Spleen (tissue), 11 donors: ENCODE data around the gene SPEM2. TPM values are rescaled to one million over a fixed set of nuclear protein-coding genes. Genes with fewer than 3 reads are reported as not detected.
"Not testable (repeated sequence)": the region's sequence is repeated elsewhere in the genome, so short reads cannot be mapped to it uniquely, and the experiment has no call there.

Experiments
- DNase-seq: peaks from one replicate; pipeline ENCODE4 v3.0.0-alpha.2; 2020
- H3K27ac ChIP-seq, 8 donors: fragments of 200-600 bp; sonication (generic) in 7 of 8; 1 replicate in 4 of 8; 2 replicates in 4 of 8; pipeline versions ENCODE4 v1.5.0 to v1.8.0; 2016 to 2021; ENCODE audit warnings: inconsistent platforms in 4 of 8, mild to moderate bottlenecking in 4 of 8, moderate library complexity in 1 of 8
- H3K27me3 ChIP-seq, 7 donors: fragments of 200-600 bp; sonication (generic) in 6 of 7; replicated peaks in 1 of 7; 1 replicate in 4 of 7; 2 replicates in 3 of 7; pipeline versions ENCODE4 v1.5.0 to v1.8.0; 2016 to 2021; ENCODE audit warnings: inconsistent platforms in 3 of 7, mild to moderate bottlenecking in 1 of 7
- H3K36me3 ChIP-seq, 6 donors: fragments of 200-600 bp; sonication (generic) in 5 of 6; 1 replicate in 4 of 6; 2 replicates in 2 of 6; pipeline versions ENCODE4 v1.5.0 to v1.8.0; 2016 to 2021; ENCODE audit warnings: inconsistent platforms in 2 of 6
- H3K4me1 ChIP-seq, 6 donors: fragments of 200-600 bp; sonication (generic) in 5 of 6; 1 replicate in 3 of 6; 2 replicates in 3 of 6; pipeline versions ENCODE4 v1.5.0 to v1.8.0; 2016 to 2021; ENCODE audit warnings: inconsistent platforms in 3 of 6
- H3K4me3 ChIP-seq, 8 donors: fragments of 200-600 bp; sonication (generic) in 7 of 8; 1 replicate in 4 of 8; 2 replicates in 4 of 8; pipeline versions ENCODE4 v1.5.0 to v1.8.0; 2016 to 2021; ENCODE audit warnings: inconsistent platforms in 4 of 8, mild to moderate bottlenecking in 4 of 8, moderate library complexity in 2 of 8
- H3K9me3 ChIP-seq, 8 donors: fragments of 200-600 bp; sonication (generic) in 7 of 8; 1 replicate in 4 of 8; 2 replicates in 4 of 8; pipeline versions ENCODE4 v1.5.0 to v1.8.0; 2016 to 2021; ENCODE audit warnings: inconsistent platforms in 4 of 8
- CTCF ChIP-seq, 11 experiments: fragments of 200-600 bp in 7 of 11; fragments of 450-650 bp in 4 of 11; sonication (generic) in 4 of 11; IDR thresholded peaks in 8 of 11; conservative IDR thresholded peaks in 3 of 11; 1 replicate in 7 of 11; 2 replicates in 4 of 11; pipeline versions ENCODE4 v1.4.0 to v1.8.0; 2016 to 2021; ENCODE audit warnings: antibody characterized with exemption in 11 of 11, inconsistent platforms in 4 of 11, mild to moderate bottlenecking in 1 of 11
- POLR2A ChIP-seq, 3 donors: fragments of 450-650 bp; IDR thresholded peaks; one replicate each; pipeline ENCODE4 v1.5.1; 2017; ENCODE audit warnings: antibody characterized with exemption in 3 of 3, mild to moderate bottlenecking in 1 of 3
- POLR2AphosphoS5 ChIP-seq, 3 donors: sonication (generic); formaldehyde crosslinking; IDR thresholded peaks; one replicate each; pipeline ENCODE4 v1.5.1; 2017; ENCODE audit warnings: antibody characterized with exemption in 3 of 3
- WGBS, 5 donors: extraction: QIAGEN DNeasy Blood & Tissue Kit in 3 of 5; methylation state at CpG; one replicate each; pipeline versions ENCODE4 v1.1.5 to v1.1.7; 2013 to 2018; 5-methylcytosine and 5-hydroxymethylcytosine counted together
- intact Hi-C: fragments of 100-400 bp; cut with DNase I; formaldehyde crosslinking; loops from one replicate; pipeline ENCODE4 v1.15.0; 2023; ENCODE audit warnings: low total_unique reads
- polyA plus RNA-seq, 3 donors: library from polyadenylated mRNA; stranded (reverse); fragments of 200-250 nt; gene quantifications; one replicate each; pipeline ENCODE4 v1.2.1, GENCODE V29; 2013
- total RNA-seq, 7 donors: library from RNA; depleted of rRNA in 3 of 7; stranded (reverse); fragments of >200 nt in 3 of 7; fragmentation: NEBNext Ultra II Directional in 4 of 7; extraction: Animal tissue kit (Norgen Biotek cat#: 25700) in 4 of 7; gene quantifications; one replicate each; pipeline versions ENCODE4 v1.1.0 to v1.2.1, GENCODE V29; 2016 to 2021
- donor health status: healthy with polysubstance abuse.
- donor health status: DM: no; HTN: no; CAD: no; lungs with moderate emphysema.
- donor health status: DM: no; HTN: no; CAD: no.
- donor health status: Bipolar disorder and iron deficiency.
- donor health status: healthy.
- donor health status: DM: no; HTN: no; CAD: no.
- donor health status: DM: yes; HTN: yes; CAD: no.

Gene SPEM2
- total and polyA plus RNA-seq, 10 donors = not detected

GRCh38 chr17:7468804-7469389, 43.5 kb downstream of the SPEM2 start:
- peaks cover 0 to 48% (median 18%) of the 10 kb centered on the region in 6 donors for H3K36me3 ChIP-seq
- intact Hi-C loops = no loop called here
- no peak for TF ChIP-seq CTCF (IDR thresholded peaks at IDR 0.05 in 8 of 11, conservative IDR thresholded peaks at IDR 0.05 in 3 of 11)
- no peak for TF ChIP-seq POLR2AphosphoS5 (IDR thresholded peaks at IDR 0.05)
- no peak for TF ChIP-seq POLR2A (IDR thresholded peaks at IDR 0.05)
- no peaks in the 10 kb centered on the region for H3K9me3 ChIP-seq
- no peaks in the 10 kb centered on the region for H3K27me3 ChIP-seq
- H3K4me3 ChIP-seq = no peak overlapping the region
- peak overlapping the region in 1 of 8 donors; percentile 21 for H3K27ac ChIP-seq
- peaks cover 21 to 86% (median 53%) of the 10 kb centered on the region in 6 donors for H3K4me1 ChIP-seq
- WGBS, 5 donors = 79 to 91% (median 84%) methylated on average over 12 of the region's 12 CpGs
- no peak for DNase-seq

GRCh38 chr17:7469843-7470242, 44.4 kb downstream of the SPEM2 start:
- peaks cover 22 to 94% (median 57%) of the 10 kb centered on the region in 6 donors for H3K4me1 ChIP-seq
- DNase-seq, intact Hi-C loops, H3K4me3 ChIP-seq, H3K27ac ChIP-seq, H3K27me3 ChIP-seq, H3K9me3 ChIP-seq: not testable (repeated sequence)
- H3K36me3 ChIP-seq = peaks cover 0 to 47% (median 11%) of the 10 kb centered on the region in 6 donors
- 85 to 96% (median 91%) methylated on average over 12 of the region's 12 CpGs for WGBS, 5 donors

- intact Hi-C loops, H3K4me3 ChIP-seq, DNase-seq, H3K9me3 ChIP-seq, H3K27me3 ChIP-seq: not testable (repeated sequence)
- H3K36me3 ChIP-seq = peaks cover 0 to 41% (median 7%) of the 10 kb centered on the region in 6 donors
- WGBS, 5 donors = 83 to 91% (median 86%) methylated on average over 8 of the region's 8 CpGs
- peak overlapping the region in 2 of 8 donors; percentile 54 to 68 for H3K27ac ChIP-seq
- peaks cover 29 to 98% (median 62%) of the 10 kb centered on the region in 6 donors for H3K4me1 ChIP-seq
Measured at GRCh38 chr17:7470457-7470973, 45.1 kb downstream of the SPEM2 start.

GRCh38 chr17:7471729-7472128, 46.3 kb downstream of the SPEM2 start:
- intact Hi-C loops = no loop called here
- peaks cover 0 to 29% (median 0%) of the 10 kb centered on the region in 6 donors for H3K36me3 ChIP-seq
- TF ChIP-seq CTCF (IDR thresholded peaks at IDR 0.05 in 8 of 11, conservative IDR thresholded peaks at IDR 0.05 in 3 of 11) (no peak), POLR2AphosphoS5 (IDR thresholded peaks at IDR 0.05) (no peak), POLR2A (IDR thresholded peaks at IDR 0.05) (no peak)
- peak overlapping the region; percentile 7 to 68 (median 46) for H3K27ac ChIP-seq
- H3K9me3 ChIP-seq = no peaks in the 10 kb centered on the region
- H3K4me1 ChIP-seq = peaks cover 30 to 98% (median 66%) of the 10 kb centered on the region in 6 donors
- no peaks in the 10 kb centered on the region for H3K27me3 ChIP-seq
- no peak for DNase-seq
- no peak overlapping the region for H3K4me3 ChIP-seq
- WGBS, 5 donors = 45 to 66% (median 55%) methylated on average over 2 of the region's 2 CpGs

- DNase-seq, H3K27me3 ChIP-seq, H3K9me3 ChIP-seq, H3K4me3 ChIP-seq, intact Hi-C loops, H3K36me3 ChIP-seq: not testable (repeated sequence)
- H3K27ac ChIP-seq = peak overlapping the region in 5 of 8 donors; percentile 74 to 100 (median 99)
- WGBS, 5 donors = 60 to 89% (median 88%) methylated on average over 7 to 8 of the region's 8 CpGs
- peaks cover 38 to 95% (median 69%) of the 10 kb centered on the region in 6 donors for H3K4me1 ChIP-seq
Measured at GRCh38 chr17:7474767-7475166, 49.4 kb downstream of the SPEM2 start.
